HepG2 (cell line): ENCODE data around the gene DCAF8L1. TPM values are rescaled to one million over a fixed set of nuclear protein-coding genes. Genes with fewer than 3 reads are reported as not detected.

Experiments used
- ATAC-seq: fragments of 200-7000 bp; cut with Tn5 transposase; 3 replicates; pipeline ENCODE4 v1.9.1; 2020; ENCODE audit warnings: mild to moderate bottlenecking, moderate library complexity
- BruUV-seq: library from RNA; stranded (reverse); fragments of 400-500 nt; replicated peaks from 2 replicates; lab custom pipeline; 2021; lab: Mats Ljungman, UMichigan
- CTCF ChIA-PET: fragments of 300-600 bp; formaldehyde crosslinking; extraction: SDS; loops from one replicate; lab custom pipeline; 2021; ENCODE audit warnings: low total read pairs, inconsistent platforms, low intra/inter-chr PET ratio; lab: Yijun Ruan, JAX
- POLR2A ChIA-PET: fragments of 350-600 bp; sonication (Branson Sonifier 250); formaldehyde crosslinking; loops from one replicate; lab custom pipeline; 2020; ENCODE audit warnings: antibody characterized with exemption, inconsistent platforms; lab: Yijun Ruan, JAX
- DNase-seq: peaks from one replicate; pipeline ENCODE4 v3.0.0-alpha.2; 2015; ENCODE audit warnings: low spot score
- FAIRE-seq: peaks from 3 replicates; lab custom pipeline; 2011; peaks lifted over from hg19 to GRCh38; lab: Jason Lieb, UNC
- H2AFZ ChIP-seq: one replicate; pipeline ENCODE4 v1.6.1; 2011; ENCODE audit warnings: low read length, inconsistent platforms
- H3K27ac ChIP-seq: fragments of 300-600 bp; 3 replicates; pipeline ENCODE4 v1.8.0; 2011; ENCODE audit warnings: mixed run types, mild to moderate bottlenecking, mixed read lengths, low read length, inconsistent platforms; ENCODE audit not compliant: insufficient read depth; ENCODE audit errors: extremely low read length
- H3K27me3 ChIP-seq, 2 experiments: fragments of 200-600 bp in 1 of 2; 2 replicates in 1 of 2; 3 replicates in 1 of 2; pipeline versions ENCODE4 v1.6.0 to v1.8.0; 2011; ENCODE audit warnings: low read length in 2 of 2, mild to moderate bottlenecking in 2 of 2, moderate library complexity in 2 of 2, inconsistent platforms in 1 of 2; ENCODE audit not compliant: insufficient read depth in 2 of 2, control insufficient read depth in 1 of 2
- H3K36me3 ChIP-seq, 2 experiments: fragments of 200-600 bp in 1 of 2; replicated peaks in 1 of 2; 2 replicates in 1 of 2; 3 replicates in 1 of 2; pipeline versions ENCODE4 v1.5.1 to v1.8.0; 2011; ENCODE audit warnings: low read length in 2 of 2, inconsistent platforms in 1 of 2; ENCODE audit not compliant: insufficient read depth in 2 of 2, control insufficient read depth in 1 of 2
- H3K4me1 ChIP-seq: 2 replicates; pipeline ENCODE4 v1.5.1; 2012; ENCODE audit warnings: low read length, inconsistent platforms; ENCODE audit not compliant: insufficient read depth
- H3K4me2 ChIP-seq: 2 replicates; pipeline ENCODE4 v1.6.0; 2011; ENCODE audit warnings: low read depth, low read length, inconsistent platforms
- H3K4me3 ChIP-seq, 3 experiments: fragments of 200-600 bp in 1 of 3; sonication (generic), shearing (Covaris generic) in 1 of 3; replicated peaks in 1 of 3; 2 replicates each; pipeline ENCODE4 v1.5.1; 2011 to 2016; ENCODE audit warnings: low read length in 3 of 3, inconsistent platforms in 2 of 3, low read depth in 2 of 3, mild to moderate bottlenecking in 2 of 3, control low read depth in 1 of 3, mixed read lengths in 1 of 3; ENCODE audit not compliant: insufficient read depth in 1 of 3
- H3K79me2 ChIP-seq: one replicate; pipeline ENCODE4 v1.6.1; 2011; ENCODE audit warnings: low read length, inconsistent platforms; ENCODE audit not compliant: insufficient read depth
- H3K9ac ChIP-seq: 2 replicates; pipeline ENCODE4 v1.6.0; 2011; ENCODE audit warnings: mild to moderate bottlenecking, low read depth, low read length, inconsistent platforms; ENCODE audit not compliant: insufficient read depth
- H3K9me3 ChIP-seq: 2 replicates; pipeline ENCODE4 v1.5.1; 2012; ENCODE audit warnings: mild to moderate bottlenecking, low read length
- H4K20me1 ChIP-seq: 2 replicates; pipeline ENCODE4 v1.6.0; 2011; ENCODE audit warnings: inconsistent platforms, mild to moderate bottlenecking, low read length, moderate library complexity; ENCODE audit not compliant: insufficient read depth
- EED ChIP-seq: sonication (generic); formaldehyde crosslinking; IDR thresholded peaks from 2 replicates; pipeline ENCODE4 v1.5.0; 2020; ENCODE audit warnings: mild to moderate bottlenecking, missing genetic modification reagents
- FOXK2 ChIP-seq: fragments of 450-650 bp; IDR thresholded peaks from 2 replicates; pipeline ENCODE4 v1.6.1; 2016
- HDAC6 ChIP-seq: fragments of 200-600 bp; sonication (generic); IDR thresholded peaks from 2 replicates; pipeline ENCODE4 v1.7.0; 2017; ENCODE audit warnings: mild to moderate bottlenecking, antibody characterized with exemption, low read length, low read depth
- HOXD1 ChIP-seq: sonication (generic); formaldehyde crosslinking; IDR thresholded peaks from 2 replicates; pipeline ENCODE4 v1.5.0; 2020; ENCODE audit warnings: missing genetic modification reagents
- LCORL ChIP-seq, 2 experiments: fragments of 450-650 bp in 1 of 2; sonication (generic) in 1 of 2; formaldehyde crosslinking in 1 of 2; IDR thresholded peaks; 2 replicates each; pipeline versions ENCODE4 v1.5.0 to v1.6.1; 2017 to 2020; ENCODE audit warnings: antibody characterized with exemption in 1 of 2, missing genetic modification reagents in 1 of 2
- MAFG ChIP-seq: sonication (generic); formaldehyde crosslinking; IDR thresholded peaks from 2 replicates; pipeline ENCODE4 v1.5.1; 2020; ENCODE audit warnings: mild to moderate bottlenecking, missing genetic modification reagents
- MAFK ChIP-seq, 2 experiments: IDR thresholded peaks in 1 of 2; conservative IDR thresholded peaks in 1 of 2; 2 replicates each; pipeline ENCODE4 v1.6.1; 2011; ENCODE audit warnings: improper control_type of control experiment in 2 of 2, low read length in 2 of 2
- RNF2 ChIP-seq: fragments of 450-650 bp; conservative IDR thresholded peaks from 2 replicates; pipeline ENCODE4 v1.6.1; 2016; ENCODE audit warnings: low read depth
- TSC22D2 ChIP-seq: sonication (generic); formaldehyde crosslinking; IDR thresholded peaks from 2 replicates; pipeline ENCODE4 v1.5.1; 2020; ENCODE audit warnings: missing genetic modification reagents, mild to moderate bottlenecking, borderline replicate concordance
- ZKSCAN5 ChIP-seq: sonication (generic); formaldehyde crosslinking; IDR thresholded peaks from 2 replicates; pipeline ENCODE4 v1.5.1; 2020; ENCODE audit warnings: mild to moderate bottlenecking, missing genetic modification reagents
- ZNF280B ChIP-seq: sonication (generic); formaldehyde crosslinking; IDR thresholded peaks from 2 replicates; pipeline ENCODE4 v1.5.0; 2020; ENCODE audit warnings: missing genetic modification reagents, mild to moderate bottlenecking, borderline replicate concordance
- ZNF891 ChIP-seq: sonication (generic); formaldehyde crosslinking; IDR thresholded peaks from 2 replicates; pipeline ENCODE4 v1.5.0; 2020; ENCODE audit warnings: mild to moderate bottlenecking, missing genetic modification reagents
- WGBS: methylation state at CpG from one replicate; pipeline ENCODE4 v1.1.6; 2017; ENCODE audit warnings: low lambda C conversion rate; 5-methylcytosine and 5-hydroxymethylcytosine counted together
- in situ Hi-C: cut with HindIII; loops from 2 replicates; pipeline ENCODE4 v1.10.0; 2017; ENCODE audit warnings: low pct_unique_long_range_greater_than_20kb; ENCODE audit not compliant: extremely low pct_ligation_motif_present
- intact Hi-C: fragments of 100-400 bp; cut with micrococcal nuclease; formaldehyde crosslinking; loops from one replicate; pipeline ENCODE4 v1.10.0; 2022; ENCODE audit not compliant: unreplicated experiment
- polyA plus RNA-seq, 8 experiments: library from polyadenylated mRNA; depleted of rRNA in 3 of 8; stranded (reverse) in 7 of 8; unstranded in 1 of 8; fragments of >200 nt; fragmentation: Illumina TruSeq in 4 of 8; extraction: Trizol in 4 of 8; gene quantifications; 2 replicates each; pipeline versions ENCODE4 v1.2.1 to v1.2.3, GENCODE V29; 2011 to 2016; ENCODE audit warnings: low read depth in 4 of 8, missing spikeins in 1 of 8, mixed read lengths in 1 of 8; ENCODE audit not compliant: insufficient read depth in 1 of 8
- total RNA-seq, 5 experiments: library from RNA; depleted of rRNA; stranded (reverse); fragments of >200 nt; fragmentation: Illumina TruSeq; extraction: Trizol; gene quantifications; 2 replicates each; pipeline ENCODE4 v1.2.3, GENCODE V29; 2016; ENCODE audit warnings: low read depth in 1 of 5
- TF ChIP-seq, protein P1 (sequence below), 2 experiments: sonication (generic) in 1 of 2; formaldehyde crosslinking in 1 of 2; IDR thresholded peaks; 2 replicates each; pipeline versions ENCODE4 v1.5.1 to v1.6.1; 2011 to 2020; ENCODE audit warnings: borderline replicate concordance in 1 of 2, low read depth in 1 of 2, low read length in 1 of 2, mild to moderate bottlenecking in 1 of 2, missing genetic modification reagents in 1 of 2, moderate library complexity in 1 of 2
- TF ChIP-seq, protein P2 (sequence below): conservative IDR thresholded peaks from 2 replicates; pipeline ENCODE4 v1.6.1; 2018; ENCODE audit warnings: missing genetic modification reagents

Gene DCAF8L1
- total and polyA plus RNA-seq, 2 of the 13 experiments (the other 11 are each of a cell fraction or from before 2014, with no cell fraction given): not detected

GRCh38 chrX:27996132-27996531 is 14.9 kb upstream of the DCAF8L1 start:
- no TSS peak for BruUV-seq
- FAIRE-seq (no peak), ATAC-seq (no peak), DNase-seq (no peak)
- no peak overlapping the region for H3K27ac ChIP-seq
- H3K9me3 ChIP-seq: no peaks in the 10 kb centered on the region
- in situ Hi-C loops (no loop called here), intact Hi-C loops (no loop called here)
- ChIA-PET CTCF (no interaction called here), POLR2A (no interaction called here)
- no peak overlapping the region for H3K9ac ChIP-seq
- H3K4me2 ChIP-seq: no peak overlapping the region
- TF ChIP-seq MAFK (conservative IDR thresholded peaks at IDR 0.05 in 1 of 2, IDR thresholded peaks at IDR 0.05 in 1 of 2; ENCODE audit: low read length in 2 of 2) (no peak), ZKSCAN5 (CRISPR knock-in tag) (no peak), HDAC6 (no peak), TSC22D2 (CRISPR knock-in tag) (no peak), MAFG (CRISPR knock-in tag) (no peak), EED (CRISPR knock-in tag) (no peak), RNF2 (no peak)
- no peaks in the 10 kb centered on the region for H3K27me3 ChIP-seq
- no peaks in the 10 kb centered on the region for H4K20me1 ChIP-seq
- H3K36me3 ChIP-seq: no peaks in the 10 kb centered on the region
- H3K4me1 ChIP-seq: no peaks in the 10 kb centered on the region
- no peaks in the 10 kb centered on the region for H3K79me2 ChIP-seq
- no peak overlapping the region for H3K4me3 ChIP-seq
- H2AFZ ChIP-seq: no peak overlapping the region
- WGBS: 0% methylated on average over 3 of the region's 3 CpGs

DNA sequence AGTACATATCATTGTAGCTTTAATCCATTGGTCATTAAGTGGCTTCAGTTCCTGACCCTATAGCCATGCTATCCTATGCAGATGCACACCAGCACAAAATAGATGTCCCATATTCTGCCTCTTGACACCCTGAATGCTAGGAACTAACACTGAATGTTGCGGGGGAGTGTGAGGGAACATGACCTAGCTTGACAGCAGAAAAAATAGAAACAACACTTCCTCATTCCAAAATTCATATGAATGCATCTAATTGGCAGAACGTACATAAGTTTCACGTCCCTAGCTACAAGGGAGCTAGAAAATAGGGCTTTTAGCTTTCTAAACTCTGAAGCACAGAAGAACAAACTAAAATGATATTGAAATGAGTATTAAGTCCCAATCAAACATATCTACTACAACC is 14.4 kb upstream of the DCAF8L1 start:
- intact Hi-C loops (no loop called here), in situ Hi-C loops (no loop called here)
- ChIA-PET CTCF (no interaction called here), POLR2A (no interaction called here)
- Histone ChIP-seq H3K79me2 (no peaks in the 10 kb centered on the region), H3K4me3 (no peak overlapping the region), H3K4me1 (no peaks in the 10 kb centered on the region), H3K36me3 (no peaks in the 10 kb centered on the region), H4K20me1 (no peaks in the 10 kb centered on the region), H3K27me3 (no peaks in the 10 kb centered on the region), H3K9me3 (no peaks in the 10 kb centered on the region), H3K9ac (no peak overlapping the region), H3K4me2 (no peak overlapping the region), H3K27ac (no peak overlapping the region), H2AFZ (no peak overlapping the region)
- no peak for ATAC-seq
- 0% methylated on average over 3 of the region's 3 CpGs for WGBS
- BruUV-seq: no TSS peak
- no peak for DNase-seq
- FAIRE-seq: no peak
- TF ChIP-seq ZNF891 (no peak), FOXK2 (no peak), HOXD1 (CRISPR knock-in tag) (no peak), ZNF280B (CRISPR knock-in tag) (no peak), LCORL (IDR thresholded peaks at IDR 0.05) (no peak), LCORL (CRISPR knock-in tag; IDR thresholded peaks at IDR 0.05) (no peak), MAFK (conservative IDR thresholded peaks at IDR 0.05 in 1 of 2, IDR thresholded peaks at IDR 0.05 in 1 of 2; ENCODE audit: low read length in 2 of 2) (no peak)
- TF ChIP-seq, protein P1, sequence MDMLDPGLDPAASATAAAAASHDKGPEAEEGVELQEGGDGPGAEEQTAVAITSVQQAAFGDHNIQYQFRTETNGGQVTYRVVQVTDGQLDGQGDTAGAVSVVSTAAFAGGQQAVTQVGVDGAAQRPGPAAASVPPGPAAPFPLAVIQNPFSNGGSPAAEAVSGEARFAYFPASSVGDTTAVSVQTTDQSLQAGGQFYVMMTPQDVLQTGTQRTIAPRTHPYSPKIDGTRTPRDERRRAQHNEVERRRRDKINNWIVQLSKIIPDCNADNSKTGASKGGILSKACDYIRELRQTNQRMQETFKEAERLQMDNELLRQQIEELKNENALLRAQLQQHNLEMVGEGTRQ (IDR thresholded peaks at IDR 0.05; ENCODE audit: low read depth, low read length): no peak
- TF ChIP-seq, protein P1 (CRISPR knock-in tag; IDR thresholded peaks at IDR 0.05; ENCODE audit: borderline replicate concordance): no peak
- TF ChIP-seq, protein P2, sequence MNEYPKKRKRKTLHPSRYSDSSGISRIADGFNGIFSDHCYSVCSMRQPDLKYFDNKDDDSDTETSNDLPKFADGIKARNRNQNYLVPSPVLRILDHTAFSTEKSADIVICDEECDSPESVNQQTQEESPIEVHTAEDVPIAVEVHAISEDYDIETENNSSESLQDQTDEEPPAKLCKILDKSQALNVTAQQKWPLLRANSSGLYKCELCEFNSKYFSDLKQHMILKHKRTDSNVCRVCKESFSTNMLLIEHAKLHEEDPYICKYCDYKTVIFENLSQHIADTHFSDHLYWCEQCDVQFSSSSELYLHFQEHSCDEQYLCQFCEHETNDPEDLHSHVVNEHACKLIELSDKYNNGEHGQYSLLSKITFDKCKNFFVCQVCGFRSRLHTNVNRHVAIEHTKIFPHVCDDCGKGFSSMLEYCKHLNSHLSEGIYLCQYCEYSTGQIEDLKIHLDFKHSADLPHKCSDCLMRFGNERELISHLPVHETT (CRISPR knock-in tag): no peak
